VCaP (cell line): ENCODE results near the gene HGD.
"Not testable (repeated sequence)": the region's sequence is repeated elsewhere in the genome, so short reads cannot be mapped to it uniquely, and the experiment has no call there.

Source experiments
- H3K27ac ChIP-seq: fragments of 450-650 bp; 2 replicates; pipeline ENCODE4 v1.5.1; 2017
- TF ChIP-seq, protein P1 (sequence below): fragments of 450-650 bp; conservative IDR thresholded peaks from 2 replicates; pipeline ENCODE4 v1.5.1; 2017; ENCODE audit warnings: mild to moderate bottlenecking, moderate library complexity

The HGD gene, protein sequence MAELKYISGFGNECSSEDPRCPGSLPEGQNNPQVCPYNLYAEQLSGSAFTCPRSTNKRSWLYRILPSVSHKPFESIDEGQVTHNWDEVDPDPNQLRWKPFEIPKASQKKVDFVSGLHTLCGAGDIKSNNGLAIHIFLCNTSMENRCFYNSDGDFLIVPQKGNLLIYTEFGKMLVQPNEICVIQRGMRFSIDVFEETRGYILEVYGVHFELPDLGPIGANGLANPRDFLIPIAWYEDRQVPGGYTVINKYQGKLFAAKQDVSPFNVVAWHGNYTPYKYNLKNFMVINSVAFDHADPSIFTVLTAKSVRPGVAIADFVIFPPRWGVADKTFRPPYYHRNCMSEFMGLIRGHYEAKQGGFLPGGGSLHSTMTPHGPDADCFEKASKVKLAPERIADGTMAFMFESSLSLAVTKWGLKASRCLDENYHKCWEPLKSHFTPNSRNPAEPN

GRCh38 chr3:120682095-120682681 lies at the start of gene HGD:
TSS of gene HGD (minus strand) at chr3:120682239. CDS start at chr3:120682111, 128 bp downstream.
- TF ChIP-seq, protein P1, sequence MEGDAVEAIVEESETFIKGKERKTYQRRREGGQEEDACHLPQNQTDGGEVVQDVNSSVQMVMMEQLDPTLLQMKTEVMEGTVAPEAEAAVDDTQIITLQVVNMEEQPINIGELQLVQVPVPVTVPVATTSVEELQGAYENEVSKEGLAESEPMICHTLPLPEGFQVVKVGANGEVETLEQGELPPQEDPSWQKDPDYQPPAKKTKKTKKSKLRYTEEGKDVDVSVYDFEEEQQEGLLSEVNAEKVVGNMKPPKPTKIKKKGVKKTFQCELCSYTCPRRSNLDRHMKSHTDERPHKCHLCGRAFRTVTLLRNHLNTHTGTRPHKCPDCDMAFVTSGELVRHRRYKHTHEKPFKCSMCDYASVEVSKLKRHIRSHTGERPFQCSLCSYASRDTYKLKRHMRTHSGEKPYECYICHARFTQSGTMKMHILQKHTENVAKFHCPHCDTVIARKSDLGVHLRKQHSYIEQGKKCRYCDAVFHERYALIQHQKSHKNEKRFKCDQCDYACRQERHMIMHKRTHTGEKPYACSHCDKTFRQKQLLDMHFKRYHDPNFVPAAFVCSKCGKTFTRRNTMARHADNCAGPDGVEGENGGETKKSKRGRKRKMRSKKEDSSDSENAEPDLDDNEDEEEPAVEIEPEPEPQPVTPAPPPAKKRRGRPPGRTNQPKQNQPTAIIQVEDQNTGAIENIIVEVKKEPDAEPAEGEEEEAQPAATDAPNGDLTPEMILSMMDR = no peak
- H3K27ac ChIP-seq = peak within 1 kb of the TSS; percentile 100

GRCh38 chr3:120730576-120731542 lies 48.8 kb upstream of the HGD start:
- TF ChIP-seq, protein P1 = no peak
- no peak overlapping the region for H3K27ac ChIP-seq

- TF ChIP-seq, protein P1 = no peak
- no peak overlapping the region for H3K27ac ChIP-seq
Observed at GRCh38 chr3:120726791-120727190, 44.8 kb upstream of the HGD start.

DNA sequence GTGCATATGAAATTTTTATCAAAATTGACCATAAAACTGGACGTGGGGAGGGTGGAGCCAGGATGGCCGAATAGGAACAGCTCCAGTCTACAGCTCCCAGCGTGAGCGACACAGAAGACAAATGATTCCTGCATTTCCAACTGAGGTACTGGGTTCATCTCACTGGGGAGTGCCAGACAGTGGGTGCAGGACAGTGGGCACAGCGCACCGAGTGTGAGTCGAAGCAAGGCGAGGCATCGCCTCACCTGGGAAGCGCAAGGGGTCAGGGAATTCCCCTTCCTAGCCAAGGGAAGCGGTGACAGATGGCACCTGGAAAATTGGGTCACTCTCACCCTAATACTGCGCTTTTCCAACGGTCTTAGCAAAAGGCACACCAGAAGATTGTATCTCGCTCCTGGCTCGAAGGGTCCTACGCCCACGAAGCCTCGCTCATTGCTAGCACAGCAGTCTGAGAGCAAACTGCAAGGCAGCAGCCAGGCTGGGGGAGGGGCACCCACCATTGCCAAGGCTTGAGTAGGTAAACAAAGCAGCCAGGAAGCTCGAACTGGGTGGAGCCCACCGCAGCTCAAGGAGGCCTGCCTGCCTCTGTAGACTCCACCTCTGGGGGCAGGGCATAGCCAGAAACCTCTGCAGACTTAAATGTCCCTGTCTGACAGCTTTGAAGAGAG lies 37.3 kb upstream of the HGD start:
- H3K27ac ChIP-seq = not testable (repeated sequence)

GRCh38 chr3:120713262-120713661 lies 31.2 kb upstream of the HGD start:
- H3K27ac ChIP-seq = no peak overlapping the region
- TF ChIP-seq, protein P1 = no peak

GRCh38 chr3:120710369-120710768 lies 28.3 kb upstream of the HGD start:
- TF ChIP-seq, protein P1 = no peak
- H3K27ac ChIP-seq = no peak overlapping the region

DNA sequence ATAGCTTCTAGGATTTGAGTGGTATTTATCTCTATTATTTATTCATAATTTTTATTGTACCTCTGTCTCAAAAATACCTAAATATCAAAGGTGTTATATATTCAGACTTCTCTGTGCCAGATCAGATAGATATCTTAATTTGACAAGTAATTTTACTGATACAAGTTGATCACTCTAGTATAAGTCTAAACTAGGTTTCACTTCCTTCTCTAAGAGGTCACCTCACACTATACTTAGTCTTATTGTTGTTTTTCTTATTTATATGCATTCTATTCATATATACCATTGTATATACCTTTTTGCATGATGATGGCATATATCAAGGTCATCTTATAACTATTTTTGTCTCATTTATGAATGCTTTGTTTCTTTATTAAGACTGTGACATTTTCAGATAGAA lies 26.4 kb upstream of the HGD start:
- TF ChIP-seq, protein P1 = no peak
- H3K27ac ChIP-seq = no peak overlapping the region
